Stimulated activated CD4-positive, alpha-beta T cell treated with anti-CD3 and anti-CD28 coated beads, Interleukin-12 subunit alpha, Interleukin-12 subunit beta, amount 100 ng/mL, for 4 hours (primary cell): Measurements from ENCODE around the gene UBAC2.

Source experiments
- DNase-seq: peaks from one replicate; pipeline ENCODE4 v3.0.0-alpha.2; 2020

UBAC2 gene

DNA sequence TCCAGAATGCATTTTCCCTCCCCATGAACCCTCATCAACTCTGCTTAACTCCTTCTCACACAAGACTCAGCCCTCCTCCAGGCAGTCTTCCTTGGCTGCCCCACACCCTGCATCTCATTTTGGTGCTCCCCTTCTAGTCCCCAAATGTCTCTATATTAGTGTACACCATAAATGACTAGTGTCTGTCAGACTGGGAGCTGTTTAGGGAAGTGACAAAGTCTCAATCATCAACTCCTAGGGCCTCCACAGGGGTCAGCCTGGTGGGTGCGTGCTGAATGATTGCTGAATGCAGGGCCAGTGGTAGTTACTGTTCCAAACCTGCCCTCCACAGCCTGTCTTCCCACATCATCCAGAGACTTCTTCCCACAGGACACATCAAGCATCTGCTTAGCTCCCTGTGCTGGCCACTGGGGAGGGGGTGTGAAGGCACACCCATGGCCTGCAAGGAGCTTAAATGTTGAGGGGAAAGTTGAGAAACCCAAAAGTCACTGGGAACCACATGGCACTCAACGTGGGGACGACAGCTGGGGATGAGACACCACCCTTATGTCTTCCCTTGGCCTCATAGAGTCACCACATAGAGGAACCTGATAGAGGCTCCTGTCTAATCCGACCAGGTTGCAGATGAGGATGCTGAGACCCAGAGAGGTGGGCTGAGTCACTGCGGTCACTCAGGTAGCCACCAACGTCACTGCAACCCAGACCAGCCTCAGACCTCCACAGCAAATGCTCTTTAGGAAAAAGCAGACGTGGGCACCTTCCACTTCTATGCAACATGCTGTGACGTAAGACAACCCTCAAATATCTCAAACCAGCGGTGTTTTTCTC, 221.3 kb downstream of the UBAC2 start:
- no peak for DNase-seq

- DNase-seq, result no peak
Observed at GRCh38 chr13:99422586-99423220, 222.0 kb downstream of the UBAC2 start.

GRCh38 chr13:99425485-99426341, 225.1 kb downstream of the UBAC2 start:
- no peak for DNase-seq

GRCh38 chr13:99426426-99426825, 225.8 kb downstream of the UBAC2 start:
- DNase-seq, result no peak

DNA sequence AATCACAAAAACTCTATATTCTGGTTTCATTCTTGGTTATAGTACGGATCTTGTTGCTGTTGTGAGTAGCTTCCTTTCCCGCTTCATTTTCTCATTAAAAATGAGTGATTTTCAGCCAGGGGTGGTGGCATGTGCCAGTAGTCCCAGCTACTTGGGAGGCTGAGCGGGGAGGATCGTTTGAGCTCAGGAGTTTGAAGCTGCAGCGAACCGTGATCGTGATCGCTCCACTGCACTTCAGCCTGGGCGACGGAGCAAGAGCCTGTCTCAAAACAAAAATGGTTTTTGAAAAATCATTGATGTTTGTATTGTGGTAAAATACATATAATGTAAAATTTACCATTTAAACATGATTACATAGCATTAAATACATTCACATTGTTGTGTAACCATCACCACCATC, 229.0 kb downstream of the UBAC2 start:
- DNase-seq, result no peak

- no peak for DNase-seq
Observed at GRCh38 chr13:99431927-99432608, 231.4 kb downstream of the UBAC2 start.

GRCh38 chr13:99432609-99433542, 232.2 kb downstream of the UBAC2 start:
- DNase-seq, result peak; percentile 75

DNA sequence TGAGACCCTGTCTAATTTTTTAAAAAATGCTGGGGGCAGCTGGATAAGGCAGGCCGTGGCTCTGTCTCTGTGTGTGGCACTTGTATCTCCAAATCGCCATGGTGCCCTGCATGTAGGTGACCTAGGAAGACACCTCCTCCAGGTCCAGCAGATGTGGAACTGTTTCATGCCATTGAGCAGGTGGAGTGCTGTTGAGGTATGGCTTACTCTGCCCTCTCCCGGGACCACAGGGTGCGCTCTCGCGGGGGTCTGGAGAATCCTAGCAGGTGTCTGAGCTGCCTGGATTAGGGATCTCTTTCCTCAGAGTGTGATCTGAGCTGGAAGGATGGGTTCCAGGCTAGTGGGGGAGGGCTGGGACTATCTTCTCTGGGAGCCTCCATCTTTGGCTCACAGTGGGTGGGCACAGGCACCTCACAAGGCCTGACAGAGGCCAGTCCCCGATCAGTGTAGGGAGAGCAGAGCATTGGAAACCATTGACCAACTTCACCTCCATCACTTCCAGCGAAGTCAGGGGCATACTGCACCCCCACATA, 233.0 kb downstream of the UBAC2 start:
- no peak for DNase-seq

DNA sequence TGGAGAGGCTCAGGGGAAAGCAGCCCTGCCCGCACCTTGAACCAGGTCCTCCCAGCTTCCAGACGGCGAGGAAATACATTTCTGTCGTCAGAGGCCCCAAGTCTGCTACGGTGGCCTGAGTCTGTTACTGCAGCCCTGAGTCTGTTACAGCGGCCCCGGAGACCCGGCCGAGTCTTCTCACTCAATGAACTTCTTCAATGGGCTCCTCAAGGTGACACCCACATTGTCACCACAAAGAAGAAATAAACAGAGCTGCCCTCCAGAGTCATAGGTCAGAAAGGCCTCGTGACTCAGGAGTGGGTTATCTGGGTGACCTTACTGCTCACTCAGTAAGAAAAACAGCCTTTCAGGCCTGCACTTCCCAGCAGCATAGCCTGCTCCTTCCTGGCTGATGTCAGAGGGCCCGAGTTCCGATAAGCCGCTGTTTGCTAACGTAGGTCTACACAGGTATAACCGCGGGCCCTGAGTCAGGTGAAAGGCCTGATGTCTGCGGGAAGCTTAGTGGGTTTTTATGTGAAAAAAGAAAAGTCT, 233.7 kb downstream of the UBAC2 start:
- DNase-seq, result peak; percentile 53

DNA sequence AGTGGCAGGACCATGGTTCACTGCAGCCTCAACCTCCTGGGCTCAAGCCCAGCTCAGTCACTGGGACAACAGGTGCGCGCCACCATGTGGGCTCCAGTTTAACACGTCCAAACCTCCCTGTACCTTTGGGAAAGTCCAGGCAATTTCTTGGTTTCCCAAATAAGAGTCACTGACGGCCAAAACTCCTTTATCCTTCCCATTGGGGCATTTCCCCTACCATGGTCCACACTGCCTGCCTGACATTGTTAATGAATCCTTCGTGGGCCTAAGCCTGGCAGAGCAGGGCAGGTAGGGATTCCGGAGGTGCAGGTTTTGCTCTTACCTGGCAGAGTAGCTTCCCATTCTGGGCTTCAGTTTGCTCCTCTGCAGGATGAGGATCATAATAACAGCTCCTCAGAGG, 234.5 kb downstream of the UBAC2 start:
- DNase-seq, result no peak

DNA sequence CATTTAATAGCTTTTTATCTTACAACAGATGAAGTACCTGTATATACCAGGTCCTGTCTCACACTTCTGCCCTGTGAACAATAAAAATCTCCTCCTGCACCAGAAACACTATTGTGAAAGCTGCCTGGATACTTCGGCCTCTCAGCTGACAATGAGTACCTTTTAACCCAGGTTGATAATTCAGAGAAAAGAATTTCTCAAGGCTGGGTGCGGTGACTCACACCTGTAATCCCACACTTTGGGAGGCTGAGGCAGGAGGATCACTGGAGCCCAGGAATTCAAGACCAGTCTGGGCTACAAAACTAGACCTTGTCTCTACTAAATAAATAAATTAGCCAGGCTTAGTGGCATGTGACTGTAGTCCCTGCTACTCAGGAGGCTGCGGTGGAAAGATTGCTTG, 235.3 kb downstream of the UBAC2 start:
- DNase-seq, result no peak
